Measurements from ENCODE around the gene L1TD1.

- no peak for TF ChIP-seq CTCF (IDR thresholded peaks at IDR 0.05)
- no peak for TF ChIP-seq POLR2A (IDR thresholded peaks at IDR 0.05)
Measured at GRCh38 chr1:62213075-62213914, 18.6 kb downstream of the L1TD1 start.
